Duodenal mucosa (tissue), 2 donors: Measurements from ENCODE around the gene UBXN10.
A peak's percentile ranks its signal among the peaks of the same experiment; 100 is the strongest.

Experiments used
- H3K27ac ChIP-seq: one replicate; pipeline ENCODE4 v1.7.0; 2013; ENCODE audit warnings: low read depth, low read length
- H3K27me3 ChIP-seq, 2 donors: one replicate each; pipeline ENCODE4 v1.7.0; 2013; ENCODE audit warnings: low read length in 2 of 2, control low read depth in 1 of 2; ENCODE audit not compliant: insufficient read depth in 2 of 2, control insufficient read depth in 1 of 2
- H3K36me3 ChIP-seq, 2 donors: one replicate each; pipeline ENCODE4 v1.7.0; 2013; ENCODE audit warnings: low read length in 2 of 2, control low read depth in 1 of 2; ENCODE audit not compliant: insufficient read depth in 2 of 2, control insufficient read depth in 1 of 2
- H3K4me1 ChIP-seq, 2 donors: one replicate each; pipeline ENCODE4 v1.7.0; 2013; ENCODE audit warnings: low read length in 2 of 2, control low read depth in 1 of 2; ENCODE audit not compliant: insufficient read depth in 2 of 2, control insufficient read depth in 1 of 2
- H3K4me3 ChIP-seq, 2 donors: one replicate each; pipeline ENCODE4 v1.7.0; 2013; ENCODE audit warnings: low read length in 2 of 2, low read depth in 1 of 2
- H3K9ac ChIP-seq, 2 donors: one replicate each; pipeline ENCODE4 v1.7.0; 2013; ENCODE audit warnings: low read length in 2 of 2, low read depth in 1 of 2
- H3K9me3 ChIP-seq, 2 donors: one replicate each; pipeline ENCODE4 v1.7.0; 2013; ENCODE audit warnings: low read length in 2 of 2, control low read depth in 1 of 2; ENCODE audit not compliant: control insufficient read depth in 1 of 2

Gene UBXN10

DNA sequence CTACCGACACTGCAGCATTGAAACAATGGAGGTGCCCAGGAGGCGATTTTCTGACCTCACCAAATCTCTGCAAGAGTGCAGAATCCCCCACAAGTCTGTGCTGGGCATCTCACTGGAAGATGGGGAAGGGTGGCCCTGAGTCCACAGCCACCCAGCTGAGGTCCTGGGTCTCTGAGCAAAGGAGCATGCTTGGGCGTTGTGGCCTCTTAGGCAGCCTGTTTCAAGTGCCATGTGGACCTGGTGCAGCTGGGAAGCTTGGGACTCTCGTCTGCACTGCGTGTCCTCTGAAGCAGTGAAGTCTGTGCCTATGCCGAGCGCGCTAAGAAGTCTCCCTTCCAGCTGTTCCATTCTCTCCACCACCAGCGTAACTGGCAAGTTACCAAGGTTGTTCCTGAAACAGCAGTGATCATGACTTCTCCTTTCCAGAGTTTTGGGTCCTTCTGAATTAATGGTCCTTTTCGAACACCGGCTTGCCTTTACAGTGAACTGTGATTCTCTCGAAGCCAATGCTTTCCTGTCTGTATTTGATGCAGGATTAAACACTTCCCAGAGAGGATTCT lies 5.5 kb downstream of the UBXN10 start:
- no peak overlapping the region for H3K4me3 ChIP-seq
- no peaks in the 10 kb centered on the region for H3K27me3 ChIP-seq
- H3K27ac ChIP-seq = no peak overlapping the region

DNA sequence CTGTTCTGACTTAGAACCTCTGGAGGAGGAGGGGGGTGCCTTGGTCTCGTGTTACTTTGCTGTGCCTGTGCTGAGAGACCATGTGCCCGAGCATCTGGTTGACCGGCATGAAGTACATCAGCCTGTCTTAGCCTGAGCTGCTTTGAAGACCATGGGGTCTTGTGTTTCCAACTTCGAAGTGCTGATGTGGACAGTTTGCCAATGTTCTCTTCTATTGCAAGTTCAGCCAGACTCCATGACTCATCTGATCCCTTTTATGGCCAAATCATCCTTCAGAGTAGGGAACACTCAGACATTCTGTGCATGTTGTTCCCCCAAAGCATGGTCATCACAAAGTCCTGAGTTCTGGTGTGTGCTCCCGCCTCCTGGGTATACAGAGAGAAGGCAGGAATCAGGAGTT lies 6.5 kb downstream of the UBXN10 start:
- no peak overlapping the region for H3K4me3 ChIP-seq
- no peaks in the 10 kb centered on the region for H3K9me3 ChIP-seq
- H3K4me1 ChIP-seq = peaks cover 9 to 12% of the 10 kb centered on the region in 2 donors
- H3K27me3 ChIP-seq = no peaks in the 10 kb centered on the region
- H3K9ac ChIP-seq = no peak overlapping the region
- H3K36me3 ChIP-seq = no peaks in the 10 kb centered on the region
- H3K27ac ChIP-seq = no peak overlapping the region

More for the DNA sequence above, 5.5 kb downstream of the UBXN10 start:
- Histone ChIP-seq H3K36me3 (no peaks in the 10 kb centered on the region), H3K9me3 (no peaks in the 10 kb centered on the region), H3K4me1 (peaks cover 18 to 19% of the 10 kb centered on the region in 2 donors), H3K9ac (no peak overlapping the region)

GRCh38 chr1:20192871-20193411 lies 7.0 kb downstream of the UBXN10 start:
- H3K36me3 ChIP-seq = no peaks in the 10 kb centered on the region
- H3K4me1 ChIP-seq = peaks cover 6 to 7% of the 10 kb centered on the region in 2 donors
- no peaks in the 10 kb centered on the region for H3K9me3 ChIP-seq
- no peak overlapping the region for H3K4me3 ChIP-seq
- no peak overlapping the region for H3K9ac ChIP-seq
- no peak overlapping the region for H3K27ac ChIP-seq
- no peaks in the 10 kb centered on the region for H3K27me3 ChIP-seq

GRCh38 chr1:20194224-20194623 lies 8.3 kb downstream of the UBXN10 start:
- H3K9me3 ChIP-seq = no peaks in the 10 kb centered on the region
- no peaks in the 10 kb centered on the region for H3K36me3 ChIP-seq
- no peak overlapping the region for H3K9ac ChIP-seq
- H3K4me1 ChIP-seq = peaks cover 6 to 8% of the 10 kb centered on the region in 2 donors
- no peak overlapping the region for H3K27ac ChIP-seq
- no peaks in the 10 kb centered on the region for H3K27me3 ChIP-seq
- H3K4me3 ChIP-seq = no peak overlapping the region

GRCh38 chr1:20194757-20195461 lies 9.0 kb downstream of the UBXN10 start:
- H3K27me3 ChIP-seq = no peaks in the 10 kb centered on the region
- H3K9ac ChIP-seq = no peak overlapping the region
- no peaks in the 10 kb centered on the region for H3K9me3 ChIP-seq
- no peaks in the 10 kb centered on the region for H3K36me3 ChIP-seq
- H3K4me3 ChIP-seq = peak overlapping the region; percentile 3 to 25
- peaks cover 6 to 10% of the 10 kb centered on the region in 2 donors for H3K4me1 ChIP-seq
- H3K27ac ChIP-seq = no peak overlapping the region

GRCh38 chr1:20195462-20195780 lies 9.5 kb downstream of the UBXN10 start:
- Histone ChIP-seq H3K4me3 (no peak overlapping the region), H3K9me3 (no peaks in the 10 kb centered on the region), H3K27ac (no peak overlapping the region), H3K9ac (no peak overlapping the region), H3K4me1 (peaks cover 6 to 10% of the 10 kb centered on the region in 2 donors), H3K36me3 (no peaks in the 10 kb centered on the region), H3K27me3 (no peaks in the 10 kb centered on the region)

- Histone ChIP-seq H3K27me3 (no peaks in the 10 kb centered on the region), H3K36me3 (no peaks in the 10 kb centered on the region), H3K9ac (no peak overlapping the region), H3K9me3 (no peaks in the 10 kb centered on the region), H3K27ac (no peak overlapping the region), H3K4me1 (peaks cover 6 to 10% of the 10 kb centered on the region in 2 donors), H3K4me3 (no peak overlapping the region)
Observed at GRCh38 chr1:20197329-20197791, 11.5 kb downstream of the UBXN10 start.

GRCh38 chr1:20198296-20198695 lies 12.4 kb downstream of the UBXN10 start:
- H3K27me3 ChIP-seq = no peaks in the 10 kb centered on the region
- no peak overlapping the region for H3K27ac ChIP-seq
- H3K4me1 ChIP-seq = peaks cover 6 to 10% of the 10 kb centered on the region in 2 donors
- H3K9ac ChIP-seq = no peak overlapping the region
- no peaks in the 10 kb centered on the region for H3K36me3 ChIP-seq
- H3K9me3 ChIP-seq = no peaks in the 10 kb centered on the region
- H3K4me3 ChIP-seq = no peak overlapping the region

- H3K4me1 ChIP-seq = peaks cover 6 to 10% of the 10 kb centered on the region in 2 donors
- H3K36me3 ChIP-seq = no peaks in the 10 kb centered on the region
- no peaks in the 10 kb centered on the region for H3K9me3 ChIP-seq
- H3K27ac ChIP-seq = no peak overlapping the region
- no peaks in the 10 kb centered on the region for H3K27me3 ChIP-seq
- no peak overlapping the region for H3K4me3 ChIP-seq
- no peak overlapping the region for H3K9ac ChIP-seq
Observed at GRCh38 chr1:20198918-20199317, 13.0 kb downstream of the UBXN10 start.

DNA sequence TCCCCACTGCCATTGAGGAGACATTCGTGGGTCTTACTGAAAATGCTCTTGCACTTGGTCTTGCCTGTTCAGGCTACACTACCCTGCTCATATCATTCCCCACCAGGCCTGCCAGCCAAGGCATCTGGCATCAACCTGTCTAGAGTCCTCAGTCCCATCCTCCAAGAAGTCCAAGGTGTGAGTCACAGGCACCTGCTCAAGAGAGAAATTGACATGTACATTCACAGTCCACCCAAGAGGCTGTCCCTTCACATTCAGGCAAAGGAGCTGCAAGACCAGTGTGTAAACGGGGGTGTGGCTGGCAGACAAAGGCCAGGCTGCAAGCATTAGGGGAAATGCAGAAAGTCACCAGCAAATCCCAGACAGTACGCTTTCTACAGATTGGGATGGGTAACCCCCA lies 13.5 kb downstream of the UBXN10 start:
- Histone ChIP-seq H3K9ac (no peak overlapping the region), H3K36me3 (no peaks in the 10 kb centered on the region), H3K27me3 (no peaks in the 10 kb centered on the region), H3K4me3 (no peak overlapping the region), H3K9me3 (no peaks in the 10 kb centered on the region), H3K4me1 (peaks cover 6 to 10% of the 10 kb centered on the region in 2 donors), H3K27ac (no peak overlapping the region)
